ENCODE data around the gene LIG3.

DNA sequence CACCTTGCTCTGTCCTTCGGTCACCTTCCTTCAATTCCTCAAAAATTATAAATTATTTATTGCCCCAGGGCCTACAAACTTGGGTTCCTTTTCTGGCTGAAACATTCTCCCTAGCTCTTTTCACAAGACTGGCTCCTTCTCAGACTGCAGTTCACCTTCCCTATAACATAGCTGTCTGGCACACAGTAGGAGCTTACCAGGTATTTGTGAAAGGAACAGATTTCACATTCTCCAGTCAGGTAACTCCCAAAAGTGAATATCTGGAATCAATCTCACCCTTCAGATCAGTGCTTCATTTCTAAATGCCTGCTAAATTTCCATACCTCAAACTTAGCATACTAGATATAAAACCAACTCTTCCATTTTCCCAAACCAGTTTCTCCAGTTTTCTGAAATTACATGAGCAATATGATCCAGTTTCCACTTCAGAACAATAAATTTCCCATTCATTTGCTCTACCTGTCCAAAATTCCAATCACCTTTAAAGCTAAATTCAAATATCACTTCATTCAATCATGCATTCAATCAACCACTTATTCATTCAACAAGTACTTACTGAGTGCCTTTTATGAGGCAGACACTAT, 77.1 kb downstream of the LIG3 start:
- TF ChIP-seq NFE2 (CRISPR knock-in tag; IDR thresholded peaks at IDR 0.05), result no peak
- no peak for TF ChIP-seq GABPB1 (CRISPR knock-in tag; IDR thresholded peaks at IDR 0.05)
- TF ChIP-seq, protein P1, sequence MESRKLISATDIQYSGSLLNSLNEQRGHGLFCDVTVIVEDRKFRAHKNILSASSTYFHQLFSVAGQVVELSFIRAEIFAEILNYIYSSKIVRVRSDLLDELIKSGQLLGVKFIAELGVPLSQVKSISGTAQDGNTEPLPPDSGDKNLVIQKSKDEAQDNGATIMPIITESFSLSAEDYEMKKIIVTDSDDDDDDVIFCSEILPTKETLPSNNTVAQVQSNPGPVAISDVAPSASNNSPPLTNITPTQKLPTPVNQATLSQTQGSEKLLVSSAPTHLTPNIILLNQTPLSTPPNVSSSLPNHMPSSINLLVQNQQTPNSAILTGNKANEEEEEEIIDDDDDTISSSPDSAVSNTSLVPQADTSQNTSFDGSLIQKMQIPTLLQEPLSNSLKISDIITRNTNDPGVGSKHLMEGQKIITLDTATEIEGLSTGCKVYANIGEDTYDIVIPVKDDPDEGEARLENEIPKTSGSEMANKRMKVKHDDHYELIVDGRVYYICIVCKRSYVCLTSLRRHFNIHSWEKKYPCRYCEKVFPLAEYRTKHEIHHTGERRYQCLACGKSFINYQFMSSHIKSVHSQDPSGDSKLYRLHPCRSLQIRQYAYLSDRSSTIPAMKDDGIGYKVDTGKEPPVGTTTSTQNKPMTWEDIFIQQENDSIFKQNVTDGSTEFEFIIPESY (CRISPR knock-in tag; IDR thresholded peaks at IDR 0.05), result no peak
- TF ChIP-seq ZNF335 (CRISPR knock-in tag; IDR thresholded peaks at IDR 0.05), result no peak
- no peak for TF ChIP-seq ETV6 (CRISPR knock-in tag; conservative IDR thresholded peaks at IDR 0.05)
- TF ChIP-seq ZNF343 (CRISPR knock-in tag; IDR thresholded peaks at IDR 0.05), result no peak
- TF ChIP-seq, protein P2, sequence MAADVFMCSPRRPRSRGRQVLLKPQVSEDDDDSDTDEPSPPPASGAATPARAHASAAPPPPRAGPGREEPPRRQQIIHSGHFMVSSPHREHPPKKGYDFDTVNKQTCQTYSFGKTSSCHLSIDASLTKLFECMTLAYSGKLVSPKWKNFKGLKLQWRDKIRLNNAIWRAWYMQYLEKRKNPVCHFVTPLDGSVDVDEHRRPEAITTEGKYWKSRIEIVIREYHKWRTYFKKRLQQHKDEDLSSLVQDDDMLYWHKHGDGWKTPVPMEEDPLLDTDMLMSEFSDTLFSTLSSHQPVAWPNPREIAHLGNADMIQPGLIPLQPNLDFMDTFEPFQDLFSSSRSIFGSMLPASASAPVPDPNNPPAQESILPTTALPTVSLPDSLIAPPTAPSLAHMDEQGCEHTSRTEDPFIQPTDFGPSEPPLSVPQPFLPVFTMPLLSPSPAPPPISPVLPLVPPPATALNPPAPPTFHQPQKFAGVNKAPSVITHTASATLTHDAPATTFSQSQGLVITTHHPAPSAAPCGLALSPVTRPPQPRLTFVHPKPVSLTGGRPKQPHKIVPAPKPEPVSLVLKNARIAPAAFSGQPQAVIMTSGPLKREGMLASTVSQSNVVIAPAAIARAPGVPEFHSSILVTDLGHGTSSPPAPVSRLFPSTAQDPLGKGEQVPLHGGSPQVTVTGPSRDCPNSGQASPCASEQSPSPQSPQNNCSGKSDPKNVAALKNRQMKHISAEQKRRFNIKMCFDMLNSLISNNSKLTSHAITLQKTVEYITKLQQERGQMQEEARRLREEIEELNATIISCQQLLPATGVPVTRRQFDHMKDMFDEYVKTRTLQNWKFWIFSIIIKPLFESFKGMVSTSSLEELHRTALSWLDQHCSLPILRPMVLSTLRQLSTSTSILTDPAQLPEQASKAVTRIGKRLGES (CRISPR knock-in tag; IDR thresholded peaks at IDR 0.05; ENCODE audit: borderline replicate concordance), result no peak
- TF ChIP-seq, protein P3, sequence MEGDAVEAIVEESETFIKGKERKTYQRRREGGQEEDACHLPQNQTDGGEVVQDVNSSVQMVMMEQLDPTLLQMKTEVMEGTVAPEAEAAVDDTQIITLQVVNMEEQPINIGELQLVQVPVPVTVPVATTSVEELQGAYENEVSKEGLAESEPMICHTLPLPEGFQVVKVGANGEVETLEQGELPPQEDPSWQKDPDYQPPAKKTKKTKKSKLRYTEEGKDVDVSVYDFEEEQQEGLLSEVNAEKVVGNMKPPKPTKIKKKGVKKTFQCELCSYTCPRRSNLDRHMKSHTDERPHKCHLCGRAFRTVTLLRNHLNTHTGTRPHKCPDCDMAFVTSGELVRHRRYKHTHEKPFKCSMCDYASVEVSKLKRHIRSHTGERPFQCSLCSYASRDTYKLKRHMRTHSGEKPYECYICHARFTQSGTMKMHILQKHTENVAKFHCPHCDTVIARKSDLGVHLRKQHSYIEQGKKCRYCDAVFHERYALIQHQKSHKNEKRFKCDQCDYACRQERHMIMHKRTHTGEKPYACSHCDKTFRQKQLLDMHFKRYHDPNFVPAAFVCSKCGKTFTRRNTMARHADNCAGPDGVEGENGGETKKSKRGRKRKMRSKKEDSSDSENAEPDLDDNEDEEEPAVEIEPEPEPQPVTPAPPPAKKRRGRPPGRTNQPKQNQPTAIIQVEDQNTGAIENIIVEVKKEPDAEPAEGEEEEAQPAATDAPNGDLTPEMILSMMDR (CRISPR knock-in tag; IDR thresholded peaks at IDR 0.05), result no peak
- TF ChIP-seq, protein P4, sequence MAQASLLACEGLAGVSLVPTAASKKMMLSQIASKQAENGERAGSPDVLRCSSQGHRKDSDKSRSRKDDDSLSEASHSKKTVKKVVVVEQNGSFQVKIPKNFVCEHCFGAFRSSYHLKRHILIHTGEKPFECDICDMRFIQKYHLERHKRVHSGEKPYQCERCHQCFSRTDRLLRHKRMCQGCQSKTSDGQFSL (CRISPR knock-in tag; IDR thresholded peaks at IDR 0.05), result no peak
- TF ChIP-seq DPF2 (CRISPR knock-in tag; IDR thresholded peaks at IDR 0.05; ENCODE audit: borderline replicate concordance, low read depth), result no peak
- no peak for TF ChIP-seq KDM3A (CRISPR knock-in tag; IDR thresholded peaks at IDR 0.05; ENCODE audit: low read depth)
- TF ChIP-seq, protein P5, sequence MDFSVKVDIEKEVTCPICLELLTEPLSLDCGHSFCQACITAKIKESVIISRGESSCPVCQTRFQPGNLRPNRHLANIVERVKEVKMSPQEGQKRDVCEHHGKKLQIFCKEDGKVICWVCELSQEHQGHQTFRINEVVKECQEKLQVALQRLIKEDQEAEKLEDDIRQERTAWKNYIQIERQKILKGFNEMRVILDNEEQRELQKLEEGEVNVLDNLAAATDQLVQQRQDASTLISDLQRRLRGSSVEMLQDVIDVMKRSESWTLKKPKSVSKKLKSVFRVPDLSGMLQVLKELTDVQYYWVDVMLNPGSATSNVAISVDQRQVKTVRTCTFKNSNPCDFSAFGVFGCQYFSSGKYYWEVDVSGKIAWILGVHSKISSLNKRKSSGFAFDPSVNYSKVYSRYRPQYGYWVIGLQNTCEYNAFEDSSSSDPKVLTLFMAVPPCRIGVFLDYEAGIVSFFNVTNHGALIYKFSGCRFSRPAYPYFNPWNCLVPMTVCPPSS (IDR thresholded peaks at IDR 0.05), result no peak
- no peak for TF ChIP-seq MAFF (IDR thresholded peaks at IDR 0.05; ENCODE audit: low read depth, low read length)

Data from HepG2 (cell line).